HG02678 (cell line): ENCODE results near the gene RFK.
A peak's percentile ranks its signal among the peaks of the same experiment; 100 is the strongest.
"Not testable (repeated sequence)": the region's sequence is repeated elsewhere in the genome, so short reads cannot be mapped to it uniquely, and the experiment has no call there.

Experiments used
- ATAC-seq: cut with Tn5 transposase; IDR thresholded peaks from one replicate; pipeline ENCODE4 v1.9.1; 2021; ENCODE audit warnings: mild to moderate bottlenecking, moderate library complexity; ENCODE audit not compliant: unreplicated experiment

The RFK gene

GRCh38 chr9:76394195-76394959 is at the start of gene RFK:
Gene RFK (minus strand): TSS chr9:76394426. CDS start chr9:76394171, 255 bp downstream.
- ATAC-seq: peak; percentile 67

GRCh38 chr9:76443887-76444286 is 49.7 kb upstream of the RFK start:
- no peak for ATAC-seq

- peak; percentile 49 for ATAC-seq
Measured at GRCh38 chr9:76441551-76442322, 47.5 kb upstream of the RFK start.

GRCh38 chr9:76438841-76439588 is 44.8 kb upstream of the RFK start:
- peak; percentile 71 for ATAC-seq

- ATAC-seq: not testable (repeated sequence)
Measured at GRCh38 chr9:76437017-76437699, 42.9 kb upstream of the RFK start.

- not testable (repeated sequence) for ATAC-seq
Measured at GRCh38 chr9:76434897-76435296, 40.7 kb upstream of the RFK start.

- ATAC-seq: no peak
Measured at GRCh38 chr9:76433836-76434235, 39.6 kb upstream of the RFK start.

- no peak for ATAC-seq
Measured at GRCh38 chr9:76433406-76433805, 39.2 kb upstream of the RFK start.

- no peak for ATAC-seq
Measured at GRCh38 chr9:76431601-76432000, 37.4 kb upstream of the RFK start.

- ATAC-seq: no peak
Measured at GRCh38 chr9:76426807-76427419, 32.7 kb upstream of the RFK start.

- ATAC-seq: no peak
Measured at GRCh38 chr9:76425677-76426453, 31.6 kb upstream of the RFK start.

GRCh38 chr9:76424491-76424890 is 30.3 kb upstream of the RFK start:
- no peak for ATAC-seq

- no peak for ATAC-seq
Measured at GRCh38 chr9:76423216-76424177, 29.3 kb upstream of the RFK start.

- ATAC-seq: peak; percentile 48
Measured at GRCh38 chr9:76419782-76420380, 25.7 kb upstream of the RFK start.

- ATAC-seq: no peak
Measured at GRCh38 chr9:76417394-76417793, 23.2 kb upstream of the RFK start.

- ATAC-seq: no peak
Measured at GRCh38 chr9:76415731-76416130, 21.5 kb upstream of the RFK start.

GRCh38 chr9:76415154-76415553 is 20.9 kb upstream of the RFK start:
- no peak for ATAC-seq

GRCh38 chr9:76414661-76415060 is 20.4 kb upstream of the RFK start:
- ATAC-seq: peak; percentile 91
